ENCODE measurements around the gene APBB2.
A peak's percentile ranks its signal among the peaks of the same experiment; 100 is the strongest.

The APBB2 gene

DNA sequence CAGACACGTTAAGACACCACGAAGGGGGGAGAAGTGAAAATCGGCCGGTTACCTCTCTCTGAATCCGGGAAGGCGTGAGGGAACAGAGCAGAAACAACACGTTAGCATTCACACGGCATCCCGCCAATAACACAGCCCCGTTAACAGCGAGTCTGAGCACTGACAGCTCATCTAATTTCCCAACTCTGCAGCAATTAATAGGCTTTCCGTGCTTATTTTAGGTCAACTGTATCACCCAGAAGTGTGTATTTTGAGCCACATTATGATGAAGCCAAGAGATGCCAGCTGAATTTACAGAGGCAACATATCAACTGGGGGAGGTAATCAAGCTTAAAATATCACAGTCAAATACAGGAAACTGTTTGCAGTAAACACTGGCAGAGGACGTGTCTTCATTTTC lies 372.0 kb downstream of the APBB2 start:
- Histone ChIP-seq H3K79me2 (ENCODE audit: insufficient read depth, low read depth) (no peaks in the 10 kb centered on the region), H3K36me3 (ENCODE audit: insufficient read depth) (no peaks in the 10 kb centered on the region), H3K4me1 (ENCODE audit: low read depth, poor library complexity, severe bottlenecking) (no peaks in the 10 kb centered on the region), H3K4me3 (IDR thresholded peaks at IDR 0.05; ENCODE audit: insufficient read depth, low read depth, low read length) (no peak overlapping the region), H3K27ac (no peak overlapping the region), H4K20me1 (ENCODE audit: insufficient read depth) (no peaks in the 10 kb centered on the region), H3K27me3 (ENCODE audit: insufficient read depth, low read depth) (no peaks in the 10 kb centered on the region), H3K4me2 (no peak overlapping the region), H2AFZ (ENCODE audit: low read depth) (no peak overlapping the region), H3K9ac (no peak overlapping the region)
- TF ChIP-seq, protein P1, sequence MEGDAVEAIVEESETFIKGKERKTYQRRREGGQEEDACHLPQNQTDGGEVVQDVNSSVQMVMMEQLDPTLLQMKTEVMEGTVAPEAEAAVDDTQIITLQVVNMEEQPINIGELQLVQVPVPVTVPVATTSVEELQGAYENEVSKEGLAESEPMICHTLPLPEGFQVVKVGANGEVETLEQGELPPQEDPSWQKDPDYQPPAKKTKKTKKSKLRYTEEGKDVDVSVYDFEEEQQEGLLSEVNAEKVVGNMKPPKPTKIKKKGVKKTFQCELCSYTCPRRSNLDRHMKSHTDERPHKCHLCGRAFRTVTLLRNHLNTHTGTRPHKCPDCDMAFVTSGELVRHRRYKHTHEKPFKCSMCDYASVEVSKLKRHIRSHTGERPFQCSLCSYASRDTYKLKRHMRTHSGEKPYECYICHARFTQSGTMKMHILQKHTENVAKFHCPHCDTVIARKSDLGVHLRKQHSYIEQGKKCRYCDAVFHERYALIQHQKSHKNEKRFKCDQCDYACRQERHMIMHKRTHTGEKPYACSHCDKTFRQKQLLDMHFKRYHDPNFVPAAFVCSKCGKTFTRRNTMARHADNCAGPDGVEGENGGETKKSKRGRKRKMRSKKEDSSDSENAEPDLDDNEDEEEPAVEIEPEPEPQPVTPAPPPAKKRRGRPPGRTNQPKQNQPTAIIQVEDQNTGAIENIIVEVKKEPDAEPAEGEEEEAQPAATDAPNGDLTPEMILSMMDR (conservative IDR thresholded peaks at IDR 0.05; ENCODE audit: low read depth, low read length), result no peak

DNA sequence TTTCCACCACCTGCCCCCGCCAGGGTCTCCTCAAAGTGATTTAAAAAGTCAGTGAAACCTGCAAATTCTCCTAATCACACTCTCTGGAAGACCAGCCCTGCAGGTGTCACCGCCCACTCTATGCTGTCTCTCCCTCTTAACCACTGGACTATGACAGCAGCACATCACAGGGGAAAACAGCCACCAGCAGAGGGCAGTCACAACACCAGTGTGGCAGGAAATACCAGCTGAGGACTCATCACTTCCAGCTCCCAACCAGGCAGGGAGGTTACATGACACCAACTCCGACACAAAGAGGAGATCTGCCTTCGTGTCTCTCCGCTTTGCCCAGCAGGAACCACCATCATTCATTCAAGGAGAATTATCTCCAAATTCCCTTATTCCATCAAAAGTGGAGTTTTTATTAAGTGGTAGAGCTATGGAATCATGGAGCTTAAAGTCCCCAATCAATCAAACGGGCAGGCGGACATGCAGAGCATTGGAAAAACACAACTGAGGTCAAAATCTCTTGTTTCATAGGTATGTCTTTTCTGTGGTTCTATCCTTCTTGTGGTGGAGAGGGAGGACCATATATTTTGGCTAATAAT lies 373.3 kb downstream of the APBB2 start:
- Histone ChIP-seq H3K36me3 (ENCODE audit: insufficient read depth) (no peaks in the 10 kb centered on the region), H3K27ac (no peak overlapping the region), H4K20me1 (ENCODE audit: insufficient read depth) (no peaks in the 10 kb centered on the region), H3K27me3 (ENCODE audit: insufficient read depth, low read depth) (no peaks in the 10 kb centered on the region), H2AFZ (ENCODE audit: low read depth) (no peak overlapping the region), H3K4me2 (no peak overlapping the region), H3K79me2 (ENCODE audit: insufficient read depth, low read depth) (no peaks in the 10 kb centered on the region), H3K4me1 (ENCODE audit: low read depth, poor library complexity, severe bottlenecking) (no peaks in the 10 kb centered on the region), H3K9ac (no peak overlapping the region), H3K4me3 (IDR thresholded peaks at IDR 0.05; ENCODE audit: insufficient read depth, low read depth, low read length) (no peak overlapping the region)
- TF ChIP-seq, protein P1 (conservative IDR thresholded peaks at IDR 0.05; ENCODE audit: low read depth, low read length), result peak; percentile 76

DNA sequence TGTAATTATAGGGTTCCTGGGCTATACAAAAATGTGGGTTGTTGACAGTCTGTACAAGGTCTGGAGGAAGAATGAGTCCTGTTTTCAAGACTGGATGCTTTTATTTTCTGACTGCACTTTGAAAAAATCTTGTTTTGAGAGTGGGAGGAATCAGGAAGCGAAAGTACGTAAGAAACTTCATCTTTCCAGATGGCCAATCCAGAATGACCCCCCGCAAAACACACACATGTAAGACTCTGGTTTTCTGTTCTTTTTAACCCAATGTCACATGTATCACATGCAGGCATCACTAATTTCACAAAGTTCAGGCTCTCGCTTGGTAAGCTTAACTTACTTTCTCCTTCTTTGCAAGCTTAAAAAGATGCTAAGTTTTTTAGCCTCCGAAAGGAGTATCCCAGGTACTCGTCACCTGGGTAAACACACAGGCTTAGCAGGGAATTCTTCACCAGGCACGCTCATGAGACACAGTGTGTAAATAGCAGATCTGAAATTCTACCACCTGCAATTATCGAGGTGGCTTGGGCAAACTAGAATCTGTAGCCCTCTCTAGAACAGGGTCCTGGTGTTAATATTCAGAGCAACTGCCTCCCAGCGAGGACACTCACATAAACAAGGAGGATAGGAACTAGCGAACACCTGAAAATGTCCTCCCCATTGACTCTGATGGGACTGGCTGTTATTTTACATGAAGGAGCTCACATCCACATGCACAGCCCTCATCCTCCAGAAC lies 373.9 kb downstream of the APBB2 start:
- H3K36me3 ChIP-seq (ENCODE audit: insufficient read depth), result no peaks in the 10 kb centered on the region
- H3K4me2 ChIP-seq, result no peak overlapping the region
- no peak overlapping the region for H3K4me3 ChIP-seq (IDR thresholded peaks at IDR 0.05; ENCODE audit: insufficient read depth, low read depth, low read length)
- H3K9ac ChIP-seq, result no peak overlapping the region
- H3K27me3 ChIP-seq (ENCODE audit: insufficient read depth, low read depth), result no peaks in the 10 kb centered on the region
- no peak overlapping the region for H2AFZ ChIP-seq (ENCODE audit: low read depth)
- H3K79me2 ChIP-seq (ENCODE audit: insufficient read depth, low read depth), result no peaks in the 10 kb centered on the region
- TF ChIP-seq, protein P1 (conservative IDR thresholded peaks at IDR 0.05; ENCODE audit: low read depth, low read length), result no peak
- no peak overlapping the region for H3K27ac ChIP-seq
- H3K4me1 ChIP-seq (ENCODE audit: low read depth, poor library complexity, severe bottlenecking), result no peaks in the 10 kb centered on the region
- H4K20me1 ChIP-seq (ENCODE audit: insufficient read depth), result no peaks in the 10 kb centered on the region

DNA sequence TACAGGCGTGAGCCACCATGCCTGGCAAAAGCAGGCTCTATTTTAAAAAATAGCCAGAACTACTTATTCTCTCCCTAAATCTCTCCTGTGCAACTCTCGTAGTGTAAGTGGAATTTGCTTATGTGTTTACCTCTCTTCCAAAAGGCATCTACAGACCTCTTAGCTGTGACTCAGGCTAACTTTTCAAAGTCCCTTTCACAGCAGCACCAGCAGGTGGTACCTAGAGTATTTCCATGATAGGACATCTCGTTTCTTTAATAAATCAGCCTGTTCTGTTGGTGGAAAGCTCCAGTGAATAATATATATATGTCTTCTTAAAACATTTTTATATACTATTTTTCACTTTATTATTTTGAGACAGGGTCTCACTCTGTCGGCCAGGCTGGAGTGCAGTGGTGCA lies 375.6 kb downstream of the APBB2 start:
- Histone ChIP-seq H3K27ac (no peak overlapping the region), H3K27me3 (ENCODE audit: insufficient read depth, low read depth) (no peaks in the 10 kb centered on the region), H3K9ac (no peak overlapping the region), H3K4me1 (ENCODE audit: low read depth, poor library complexity, severe bottlenecking) (no peaks in the 10 kb centered on the region), H4K20me1 (ENCODE audit: insufficient read depth) (no peaks in the 10 kb centered on the region), H3K4me2 (no peak overlapping the region), H3K4me3 (IDR thresholded peaks at IDR 0.05; ENCODE audit: insufficient read depth, low read depth, low read length) (no peak overlapping the region), H3K36me3 (ENCODE audit: insufficient read depth) (no peaks in the 10 kb centered on the region), H2AFZ (ENCODE audit: low read depth) (no peak overlapping the region), H3K79me2 (ENCODE audit: insufficient read depth, low read depth) (no peaks in the 10 kb centered on the region)
- TF ChIP-seq, protein P1 (conservative IDR thresholded peaks at IDR 0.05; ENCODE audit: low read depth, low read length), result no peak

Measured in KMS-11 (cell line).